Adrenal gland (tissue), 5 donors: ENCODE measurements around the gene AMPH.
"Not testable (repeated sequence)": the region's sequence is repeated elsewhere in the genome, so short reads cannot be mapped to it uniquely, and the experiment has no call there.

Experiments
- CTCF ChIP-seq, 6 experiments: fragments of 450-650 bp in 4 of 6; fragments of 200-600 bp in 2 of 6; sonication (generic) in 1 of 6; IDR thresholded peaks; 1 replicate in 5 of 6; 2 replicates in 1 of 6; pipeline versions ENCODE4 v1.5.1 to v1.8.0; 2016 to 2021; ENCODE audit warnings: antibody characterized with exemption in 6 of 6, mild to moderate bottlenecking in 2 of 6, moderate library complexity in 1 of 6
- POLR2A ChIP-seq, 2 donors: fragments of 450-650 bp; IDR thresholded peaks; one replicate each; pipeline ENCODE4 v1.6.1; 2017; ENCODE audit warnings: antibody characterized with exemption in 2 of 2, mild to moderate bottlenecking in 2 of 2, moderate library complexity in 1 of 2
- donor health status: DM: no; HTN: no; CAD: no.

- peak in 5 of 6 experiments; percentile 18 to 57 (median 39) for TF ChIP-seq CTCF (IDR thresholded peaks at IDR 0.05)
- not testable (repeated sequence) for TF ChIP-seq POLR2A (IDR thresholded peaks at IDR 0.05)
These were observed 285.6 kb downstream of the AMPH start for GRCh38 chr7:38345299-38346172.
